ENCODE measurements around the gene CCDC154.

- TF ChIP-seq CTCF (conservative IDR thresholded peaks at IDR 0.05) (no peak), ZFX (IDR thresholded peaks at IDR 0.05) (no peak)
Measured at GRCh38 chr16:1474082-1474795, 29.9 kb upstream of the CCDC154 start.

All from C4-2B (cell line).